Activated T-cell treated with anti-CD3 and anti-CD28 coated beads for 4 hours (primary cell): ENCODE data around the gene TPP1.

Source experiments
- DNase-seq: peaks from one replicate; pipeline ENCODE4 v3.0.0-alpha.2; 2020

The TPP1 gene

GRCh38 chr11:6619004-6619745 lies at the start of gene TPP1:
TSS of gene TPP1 (minus strand) at chr11:6619422. CDS start at chr11:6619400, 22 bp downstream.
- DNase-seq: peak; percentile 89

GRCh38 chr11:6667733-6668374 lies 48.6 kb upstream of the TPP1 start:
- peak; percentile 17 for DNase-seq

GRCh38 chr11:6666302-6667183 lies 47.3 kb upstream of the TPP1 start:
- no peak for DNase-seq

GRCh38 chr11:6664551-6664950 lies 45.3 kb upstream of the TPP1 start:
- no peak for DNase-seq

GRCh38 chr11:6663794-6664469 lies 44.7 kb upstream of the TPP1 start:
- DNase-seq: no peak

- DNase-seq: no peak
Measured at GRCh38 chr11:6660712-6661111, 41.5 kb upstream of the TPP1 start.

GRCh38 chr11:6658647-6659046 lies 39.4 kb upstream of the TPP1 start:
- DNase-seq: no peak

GRCh38 chr11:6657346-6657745 lies 38.1 kb upstream of the TPP1 start:
- no peak for DNase-seq

- no peak for DNase-seq
Measured at GRCh38 chr11:6656936-6657335, 37.7 kb upstream of the TPP1 start.

GRCh38 chr11:6656584-6656915 lies 37.3 kb upstream of the TPP1 start:
- DNase-seq: no peak

- no peak for DNase-seq
Measured at GRCh38 chr11:6655790-6656583, 36.8 kb upstream of the TPP1 start, which contains the start of gene DCHS1. TSS of gene DCHS1 (minus strand) at chr11:6655809. CDS start at chr11:6641613, 14,196 bp downstream.

- DNase-seq: peak; percentile 24
Measured at GRCh38 chr11:6655020-6655789, 36.0 kb upstream of the TPP1 start.

- peak; percentile 15 for DNase-seq
Measured at GRCh38 chr11:6654281-6655019, 35.2 kb upstream of the TPP1 start.

GRCh38 chr11:6653656-6654055 lies 34.4 kb upstream of the TPP1 start:
- DNase-seq: no peak

- DNase-seq: no peak
Measured at GRCh38 chr11:6653097-6653496, 33.9 kb upstream of the TPP1 start.

GRCh38 chr11:6652182-6652581 lies 33.0 kb upstream of the TPP1 start:
- DNase-seq: no peak

- DNase-seq: peak; percentile 19
Measured at GRCh38 chr11:6650980-6651379, 31.8 kb upstream of the TPP1 start.

GRCh38 chr11:6650104-6650503 lies 30.9 kb upstream of the TPP1 start:
- DNase-seq: no peak

GRCh38 chr11:6648501-6648900 lies 29.3 kb upstream of the TPP1 start:
- DNase-seq: no peak

- no peak for DNase-seq
Measured at GRCh38 chr11:6647836-6648235, 28.6 kb upstream of the TPP1 start.
